Heart left ventricle (tissue), 13 donors: Measurements from ENCODE around the gene RTP2.

Experiments used
- CTCF ChIP-seq, 12 donors: fragments of 200-600 bp; sonication (generic) in 4 of 12; IDR thresholded peaks; one replicate each; pipeline versions ENCODE4 v1.5.0 to v1.8.0; 2018 to 2022; ENCODE audit warnings: antibody characterized with exemption in 12 of 12, mild to moderate bottlenecking in 5 of 12
- POLR2A ChIP-seq, 2 donors: fragments of 450-650 bp; IDR thresholded peaks; one replicate each; pipeline ENCODE4 v1.6.1; 2017; ENCODE audit warnings: antibody characterized with exemption in 2 of 2, mild to moderate bottlenecking in 2 of 2, moderate library complexity in 2 of 2
- donor health status: ischemic (EF 13 %, LVEDD 7.1; RV severe dilation, severe dysfunction).
- donor health status: DM: no; HTN: yes; CAD: no.
- donor health status: DM: no; HTN: no; CAD: no.
- donor health status: ischemic (EF 25% LVEDD 6.9; RV normal size, moderate dysfunction).
- donor health status: ischemic (EF 25% LVEDD 5.7; RV mildly dilated, moderate dysfunction).
- donor health status: ischemic (EF 35%, LVEDD 5.7; RV mildly dilated, moderate dysfunction).
- donor health status: nonischemic (EF 11% LVEDD 7.7; RV severe dilation, severe dysfunction).
- donor health status: DM: yes; HTN: yes; CAD: no.
- donor health status: PGD.
- donor health status: ischemic (EF 29% LVEDD 5.4; RV normal size, mild dysfunction).
- donor health status: nonischemic (EF 23%, LVEDD 6.1; RV moderate dilation, normal function).

DNA sequence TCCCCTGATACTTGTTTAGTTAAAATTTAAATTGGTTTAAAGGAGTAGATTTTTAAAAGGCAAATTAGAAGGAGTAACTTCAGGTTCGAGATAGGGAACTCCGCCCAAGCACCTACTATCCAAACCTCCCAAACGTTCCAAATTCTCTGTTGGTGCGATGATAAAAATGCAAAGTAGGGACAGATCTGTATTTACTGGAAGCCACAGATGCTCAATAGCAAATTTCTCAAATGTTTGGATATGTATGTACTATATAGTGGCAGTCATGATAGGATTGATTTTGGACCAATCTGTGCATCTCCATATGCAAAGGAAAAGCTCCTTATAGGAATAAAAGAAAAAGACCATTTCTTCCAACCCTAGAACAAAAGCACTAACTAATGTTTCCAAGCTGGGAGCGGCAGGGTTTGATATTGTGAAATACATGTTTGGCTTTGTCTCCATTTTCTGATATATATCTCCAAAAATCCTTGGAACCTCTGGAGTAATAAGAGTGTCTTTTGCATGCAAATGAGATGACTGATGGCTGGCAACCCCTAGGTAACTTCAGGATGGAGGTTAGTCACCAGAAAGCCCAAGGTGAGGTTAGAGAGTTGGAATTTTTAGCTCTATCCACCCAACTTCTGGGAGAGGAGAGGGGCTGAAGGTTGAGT lies 15.6 kb downstream of the RTP2 start:
- no peak for TF ChIP-seq CTCF (IDR thresholded peaks at IDR 0.05)
- no peak for TF ChIP-seq POLR2A (IDR thresholded peaks at IDR 0.05)
